Thymus (tissue), 11 donors: ENCODE results near the gene SYNGR3. TPM values are rescaled to one million over a fixed set of nuclear protein-coding genes. Genes with fewer than 3 reads are reported as not detected.
A peak's percentile ranks its signal among the peaks of the same experiment; 100 is the strongest.

Experiments used
- DNase-seq, 9 donors: peaks; one replicate each; pipeline ENCODE4 v3.0.0-alpha.2; 2013; ENCODE audit warnings: low spot score in 9 of 9, low read depth in 6 of 9, missing footprints in 1 of 9
- H3K27ac ChIP-seq, 2 donors: one replicate each; pipeline ENCODE4 v1.5.1; 2013; ENCODE audit warnings: control low read depth in 1 of 2, low read depth in 1 of 2, low read length in 1 of 2, mild to moderate bottlenecking in 1 of 2, moderate library complexity in 1 of 2
- H3K27me3 ChIP-seq, 2 donors: one replicate each; pipeline ENCODE4 v1.5.1; 2013; ENCODE audit warnings: low read length in 1 of 2; ENCODE audit not compliant: control insufficient read depth in 2 of 2, insufficient read depth in 1 of 2
- H3K36me3 ChIP-seq, 2 donors: one replicate each; pipeline ENCODE4 v1.5.1; 2013; ENCODE audit warnings: low read length in 1 of 2, mild to moderate bottlenecking in 1 of 2, moderate library complexity in 1 of 2; ENCODE audit not compliant: control insufficient read depth in 2 of 2, insufficient read depth in 2 of 2
- H3K4me1 ChIP-seq, 2 donors: one replicate each; pipeline ENCODE4 v1.5.1; 2013; ENCODE audit warnings: low read length in 2 of 2; ENCODE audit not compliant: control insufficient read depth in 2 of 2, insufficient read depth in 2 of 2
- H3K4me3 ChIP-seq, 2 donors: one replicate each; pipeline ENCODE4 v1.5.1; 2013; ENCODE audit warnings: low read length in 2 of 2, control low read depth in 1 of 2, mild to moderate bottlenecking in 1 of 2
- H3K9me3 ChIP-seq, 2 donors: one replicate each; pipeline ENCODE4 v1.5.1; 2013; ENCODE audit warnings: low read length in 1 of 2, mild to moderate bottlenecking in 1 of 2; ENCODE audit not compliant: control insufficient read depth in 2 of 2, insufficient read depth in 1 of 2
- WGBS: extraction: QIAGEN DNeasy Blood & Tissue Kit; methylation state at CpG from one replicate; pipeline ENCODE4 v1.1.7; 2013; 5-methylcytosine and 5-hydroxymethylcytosine counted together
- polyA plus RNA-seq: library from polyadenylated mRNA; stranded (reverse); fragments of 200-250 nt; gene quantifications from one replicate; pipeline ENCODE4 v1.2.3, GENCODE V29; 2013
- total RNA-seq: library from RNA; stranded (reverse); fragments of 120-200 nt; gene quantifications from one replicate; pipeline ENCODE4 v1.2.4, GENCODE V29; 2013
- donor health status: healthy.

SYNGR3 gene
- total and polyA plus RNA-seq, 2 donors = 1.2 to 2.7 TPM

- peaks cover 12 to 35% of the 10 kb centered on the region in 2 donors for H3K4me1 ChIP-seq
- DNase-seq = no peak
- peaks cover 46 to 77% of the 10 kb centered on the region in 2 donors for H3K27me3 ChIP-seq
- H3K4me3 ChIP-seq = peak overlapping the region in 1 of 2 donors; percentile 55
- WGBS = 13% methylated on average over 76 of the region's 76 CpGs
- H3K27ac ChIP-seq = peak overlapping the region in 1 of 2 donors; percentile 13
- no peaks in the 10 kb centered on the region for H3K36me3 ChIP-seq
- H3K9me3 ChIP-seq = peaks cover 1 to 11% of the 10 kb centered on the region in 2 donors
Measured at GRCh38 chr16:2027024-2028010, 37.5 kb downstream of the SYNGR3 start.

DNA sequence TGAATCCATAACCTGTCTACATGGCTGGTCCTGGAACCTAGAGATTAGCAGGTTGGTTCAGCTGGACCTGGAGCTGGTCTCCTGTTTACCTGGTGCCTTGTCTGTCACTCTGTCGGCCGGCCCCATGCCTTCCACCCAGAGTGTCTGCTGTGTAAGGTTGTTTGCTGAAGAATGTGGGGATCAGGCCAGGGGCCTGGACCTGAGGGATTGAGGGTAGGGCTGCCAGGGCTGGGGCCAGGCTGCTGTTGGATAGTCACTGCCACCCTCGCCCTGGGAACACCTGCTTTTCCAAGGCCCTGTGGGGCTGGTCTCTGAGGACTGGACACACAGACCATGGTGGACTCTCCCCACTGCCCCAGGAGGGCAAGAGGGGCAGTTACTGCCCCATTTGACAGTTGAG lies 38.4 kb downstream of the SYNGR3 start:
- Histone ChIP-seq H3K27me3 (peaks cover 46 to 78% of the 10 kb centered on the region in 2 donors), H3K36me3 (no peaks in the 10 kb centered on the region), H3K9me3 (peaks cover 1 to 11% of the 10 kb centered on the region in 2 donors), H3K27ac (no peak overlapping the region), H3K4me1 (peaks cover 9 to 38% of the 10 kb centered on the region in 2 donors), H3K4me3 (no peak overlapping the region)
- 92% methylated on average over 3 of the region's 3 CpGs for WGBS
- no peak for DNase-seq

DNA sequence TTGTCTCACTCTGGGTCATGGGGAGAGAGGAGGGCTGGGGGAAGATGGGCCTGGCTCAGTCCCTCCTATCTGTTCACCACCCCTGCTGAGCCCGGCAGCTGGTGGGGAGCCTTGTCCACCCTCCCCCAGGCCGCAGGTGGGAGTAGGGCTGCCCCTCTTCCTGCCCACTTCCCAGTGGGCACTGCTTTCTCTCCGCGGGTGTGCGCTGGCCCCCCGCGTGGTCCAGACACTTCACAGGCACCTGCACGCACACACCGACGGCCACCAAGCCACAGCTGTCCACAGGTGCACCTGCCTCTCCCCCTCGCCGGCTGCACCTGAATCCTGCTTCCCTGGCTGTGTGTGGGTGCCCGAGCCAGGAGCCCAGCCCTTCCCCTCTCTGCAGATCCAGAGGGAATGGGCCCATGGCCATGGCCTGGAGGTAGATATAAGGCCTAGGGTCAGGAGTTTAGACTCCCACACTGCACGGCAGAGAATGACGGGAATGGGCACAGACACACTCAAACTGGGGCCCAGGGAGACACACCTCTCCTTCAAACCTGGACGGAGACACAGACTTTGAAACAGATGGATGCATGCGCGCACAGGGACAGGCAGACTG lies 39.0 kb downstream of the SYNGR3 start:
- H3K4me1 ChIP-seq = peaks cover 7 to 38% of the 10 kb centered on the region in 2 donors

DNA sequence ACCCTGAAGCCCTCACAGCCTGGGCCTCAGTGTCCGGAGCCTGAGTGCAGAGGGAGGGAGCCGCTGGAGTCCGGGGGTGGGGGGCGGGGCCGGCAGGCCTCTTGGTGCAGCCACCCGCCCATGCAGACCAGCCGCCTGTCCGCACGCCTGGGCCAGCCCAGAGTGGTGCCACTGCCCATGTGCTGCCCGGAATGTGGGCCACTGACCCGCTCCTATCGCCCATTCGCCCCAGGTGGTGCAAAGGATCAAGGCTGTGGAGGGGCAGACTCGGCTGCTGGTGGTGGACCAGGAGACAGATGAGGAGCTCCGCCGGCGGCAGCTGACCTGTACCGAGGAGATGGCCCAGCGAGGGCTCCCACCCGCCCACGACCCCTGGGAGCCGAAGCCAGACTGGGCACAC lies 39.6 kb downstream of the SYNGR3 start:
- no peak overlapping the region for H3K27ac ChIP-seq
- H3K27me3 ChIP-seq = peaks cover 42 to 75% of the 10 kb centered on the region in 2 donors
- H3K9me3 ChIP-seq = peaks cover 1 to 11% of the 10 kb centered on the region in 2 donors
- no peak for DNase-seq
- WGBS = 98% methylated on average over 22 of the region's 22 CpGs
- peaks cover 4 to 37% of the 10 kb centered on the region in 2 donors for H3K4me1 ChIP-seq
- H3K36me3 ChIP-seq = no peaks in the 10 kb centered on the region
- H3K4me3 ChIP-seq = no peak overlapping the region

More for the DNA sequence above, 39.0 kb downstream of the SYNGR3 start:
- WGBS = 89% methylated on average over 18 of the region's 18 CpGs
- DNase-seq = no peak
- Histone ChIP-seq H3K27ac (no peak overlapping the region), H3K4me3 (no peak overlapping the region), H3K36me3 (no peaks in the 10 kb centered on the region), H3K9me3 (peaks cover 1 to 11% of the 10 kb centered on the region in 2 donors), H3K27me3 (peaks cover 46 to 79% of the 10 kb centered on the region in 2 donors)

- WGBS = 96% methylated on average over 11 of the region's 11 CpGs
- no peak for DNase-seq
- Histone ChIP-seq H3K27me3 (peaks cover 38 to 71% of the 10 kb centered on the region in 2 donors), H3K36me3 (no peaks in the 10 kb centered on the region), H3K4me1 (peaks cover 4 to 36% of the 10 kb centered on the region in 2 donors), H3K9me3 (peaks cover 1 to 11% of the 10 kb centered on the region in 2 donors), H3K27ac (no peak overlapping the region), H3K4me3 (no peak overlapping the region)
Measured at GRCh38 chr16:2030036-2030435, 40.3 kb downstream of the SYNGR3 start.

DNA sequence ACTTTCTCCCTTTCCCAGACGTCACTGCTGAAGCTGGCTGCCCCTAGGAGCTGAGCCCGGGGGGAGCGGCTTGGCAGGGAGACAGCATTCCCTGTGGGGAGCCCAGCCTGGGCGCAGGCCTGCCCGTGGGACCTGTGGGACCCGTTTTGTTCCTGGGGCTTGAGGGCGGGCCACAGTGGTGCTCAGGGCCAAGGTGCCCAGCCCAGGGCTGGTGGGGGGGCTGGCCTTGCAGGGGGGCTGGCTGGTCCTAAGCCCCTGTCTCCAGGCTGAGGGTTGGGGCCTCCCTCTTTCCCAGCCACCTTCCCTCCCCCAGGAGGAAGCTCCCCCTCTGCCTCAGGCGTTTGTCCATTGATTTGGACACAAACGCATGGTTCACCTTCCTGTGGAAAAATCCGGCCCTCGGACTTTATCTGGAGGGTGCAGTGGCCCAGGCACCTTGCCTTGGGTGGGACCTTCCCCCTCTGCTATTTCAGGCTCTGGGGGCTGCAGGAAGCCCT lies 41.4 kb downstream of the SYNGR3 start:
- Histone ChIP-seq H3K4me1 (peaks cover 4 to 40% of the 10 kb centered on the region in 2 donors), H3K27me3 (peaks cover 27 to 60% of the 10 kb centered on the region in 2 donors), H3K36me3 (no peaks in the 10 kb centered on the region), H3K9me3 (peaks cover 1 to 11% of the 10 kb centered on the region in 2 donors), H3K4me3 (no peak overlapping the region), H3K27ac (no peak overlapping the region)
- WGBS = 89% methylated on average over 11 of the region's 11 CpGs
- no peak for DNase-seq

DNA sequence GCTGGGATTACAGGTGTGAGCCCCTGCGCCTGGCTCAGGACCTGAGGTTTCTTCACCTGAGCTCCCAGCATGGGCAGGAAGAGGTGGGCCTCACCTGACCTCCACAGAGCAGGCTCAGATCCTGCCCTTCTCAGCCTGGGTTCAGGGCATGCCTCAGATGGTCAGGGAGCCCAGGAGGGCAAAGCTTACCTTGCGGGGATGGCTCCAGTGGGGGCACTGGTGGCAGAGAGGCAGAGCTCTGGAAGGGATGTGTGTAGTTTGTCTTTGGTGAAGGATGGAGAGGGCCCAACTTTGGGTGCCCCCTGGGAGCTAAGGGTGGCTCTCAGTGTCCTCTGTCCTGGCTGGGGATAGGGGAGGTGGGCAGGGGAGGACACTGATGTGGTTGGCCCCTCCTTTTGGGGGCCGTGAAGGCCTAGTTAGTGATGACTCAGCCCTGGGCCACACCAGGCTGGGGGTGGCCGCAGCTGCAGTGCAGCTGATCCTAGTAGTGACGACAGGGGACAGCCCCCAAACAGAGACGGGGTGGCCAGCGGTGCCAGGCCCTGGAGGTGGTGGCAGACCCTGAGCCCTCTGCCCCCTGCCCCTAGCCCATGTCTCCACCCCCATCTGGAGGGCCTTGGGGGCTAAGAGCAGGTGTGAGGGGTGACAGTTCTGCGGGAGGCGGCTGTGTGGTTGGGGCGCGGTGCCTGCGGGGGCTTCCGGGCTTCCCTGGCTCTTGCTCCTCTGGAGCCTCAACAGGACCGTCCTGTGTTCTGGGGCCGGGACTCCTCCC lies 42.7 kb downstream of the SYNGR3 start:
- no peak for DNase-seq
- H3K4me1 ChIP-seq = peaks cover 4 to 34% of the 10 kb centered on the region in 2 donors
- H3K27ac ChIP-seq = no peak overlapping the region
- H3K9me3 ChIP-seq = peaks cover 1 to 9% of the 10 kb centered on the region in 2 donors
- H3K36me3 ChIP-seq = no peaks in the 10 kb centered on the region
- peaks cover 14 to 49% of the 10 kb centered on the region in 2 donors for H3K27me3 ChIP-seq
- 82% methylated on average over 15 of the region's 15 CpGs for WGBS
- no peak overlapping the region for H3K4me3 ChIP-seq

GRCh38 chr16:2033057-2033908 lies 43.5 kb downstream of the SYNGR3 start:
- no peak for DNase-seq
- WGBS = 38% methylated on average over 37 of the region's 37 CpGs
- peaks cover 4 to 36% of the 10 kb centered on the region in 2 donors for H3K4me1 ChIP-seq
- peaks cover 0 to 3% of the 10 kb centered on the region in 2 donors for H3K9me3 ChIP-seq
- H3K27me3 ChIP-seq = peaks cover 7 to 41% of the 10 kb centered on the region in 2 donors
- H3K27ac ChIP-seq = peak overlapping the region in 1 of 2 donors; percentile 43
- no peaks in the 10 kb centered on the region for H3K36me3 ChIP-seq
- H3K4me3 ChIP-seq = no peak overlapping the region
